NOMO-1 treated with DMSO at 0.1 percent for 48 hours (cell line): ENCODE data around the gene ERG.

ENCODE experiments used
- DNase-seq: peaks from one replicate; lab custom pipeline; 2025; ENCODE audit not compliant: unreplicated experiment; lab: John Stamatoyannopoulos, UW

ERG gene

DNA sequence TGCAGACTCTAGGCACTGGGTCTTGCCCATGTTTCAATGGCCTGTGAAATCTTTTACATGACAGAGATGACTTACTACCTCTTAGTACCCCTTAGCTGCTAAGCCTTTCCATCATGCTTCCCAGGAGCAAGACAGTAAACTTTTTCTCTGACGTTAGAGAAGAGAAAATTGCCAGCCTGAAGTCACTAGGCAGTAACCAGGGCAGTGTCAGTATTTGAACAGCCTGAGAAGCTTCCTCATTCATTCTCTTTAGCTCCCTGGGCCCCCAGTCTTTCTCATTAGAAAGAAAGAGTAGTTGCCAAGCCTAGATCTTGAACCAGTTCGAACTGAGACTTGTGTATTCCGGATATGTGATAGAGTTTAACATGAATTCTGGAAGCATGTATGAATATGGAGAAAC, 99.2 kb downstream of the ERG start:
- DNase-seq: peak; percentile 13

DNA sequence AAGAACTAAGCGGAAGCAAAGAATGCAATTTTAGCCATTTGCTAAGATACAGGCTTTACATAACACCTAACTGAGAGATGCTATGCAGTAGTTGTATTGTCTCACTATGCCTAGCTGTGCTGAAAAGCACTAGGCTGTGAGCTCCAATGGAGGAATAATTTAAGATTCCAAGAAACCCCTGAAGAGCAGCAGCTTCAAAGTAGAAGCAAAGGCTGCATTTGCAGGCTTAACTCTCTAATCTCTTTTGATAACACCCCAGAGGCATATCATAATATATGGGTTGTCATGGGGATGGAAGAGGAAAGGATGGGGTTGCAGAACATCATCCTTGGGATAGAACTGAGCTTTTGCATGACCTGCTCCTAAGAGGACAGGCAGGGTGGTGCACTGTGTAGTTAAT, 102.0 kb downstream of the ERG start:
- DNase-seq: no peak

DNA sequence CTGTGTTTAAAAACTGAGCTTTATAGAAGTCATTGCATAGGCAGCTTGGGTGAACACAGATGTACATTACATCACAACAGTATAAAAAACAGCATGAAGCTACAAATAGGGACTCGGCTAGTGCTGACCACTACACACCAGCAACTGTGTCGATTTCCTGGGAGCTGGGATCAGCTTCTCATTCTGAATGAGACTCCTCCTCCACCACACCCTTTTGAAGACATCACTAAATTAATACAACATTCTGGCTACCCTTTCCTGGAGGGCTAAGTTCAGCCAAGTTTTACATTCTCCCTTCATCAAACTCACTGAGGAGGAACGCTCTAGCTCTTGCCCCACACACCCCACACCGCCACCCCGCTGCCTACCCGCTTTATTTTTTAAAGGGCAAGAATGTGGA, 102.7 kb downstream of the ERG start:
- DNase-seq: no peak

DNA sequence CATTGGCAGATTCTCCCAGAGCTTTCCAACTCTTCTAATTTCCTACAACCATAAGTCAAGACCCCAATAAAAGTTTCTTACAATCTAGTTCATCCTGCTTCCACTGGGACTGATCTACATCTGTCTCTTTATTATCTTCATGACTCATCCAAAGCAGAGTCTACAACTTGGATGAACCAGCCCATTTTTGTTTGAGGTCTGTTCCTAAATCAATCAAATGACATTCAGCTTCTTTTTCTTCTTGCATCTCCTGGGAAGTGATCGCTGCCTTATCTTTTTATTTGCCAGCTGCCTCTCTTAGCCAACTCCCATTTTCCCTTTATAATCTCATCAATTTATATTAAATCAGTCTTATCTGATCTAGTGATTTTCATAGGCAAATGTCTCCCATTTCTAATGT, 105.6 kb downstream of the ERG start:
- no peak for DNase-seq

DNA sequence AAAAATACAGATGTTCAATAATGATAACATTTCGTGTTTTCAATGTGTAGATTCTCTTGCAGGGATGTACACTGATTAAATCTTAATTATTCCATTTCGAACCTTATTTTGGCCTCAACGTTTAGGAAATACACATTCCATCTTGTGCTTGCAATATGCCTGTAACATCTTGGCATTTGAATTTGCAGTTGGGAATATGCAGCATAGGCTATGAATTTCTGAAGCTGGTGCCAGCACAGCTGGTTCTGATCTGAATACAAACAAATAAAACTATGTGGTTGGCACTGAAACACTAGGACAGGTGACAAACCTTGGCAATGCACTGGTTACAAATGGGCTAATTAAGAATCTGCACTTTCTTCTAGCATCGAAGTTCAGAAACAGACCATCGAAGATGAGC, 108.4 kb downstream of the ERG start:
- DNase-seq: no peak

DNA sequence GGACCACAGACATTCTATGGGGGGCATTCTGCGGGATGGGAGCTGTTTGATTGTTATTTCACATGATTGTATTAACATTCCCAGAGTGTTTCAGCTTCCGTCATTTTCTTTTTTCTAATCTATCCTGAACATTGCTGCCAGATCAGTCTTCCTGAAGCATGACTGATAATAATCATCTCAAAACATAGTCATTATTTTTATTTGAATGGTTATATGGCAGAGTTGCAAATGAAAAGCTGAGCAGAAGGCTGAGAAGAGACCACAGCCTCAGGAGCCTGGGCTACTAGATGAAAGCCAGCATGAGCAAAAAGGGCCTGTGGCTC, 109.0 kb downstream of the ERG start:
- no peak for DNase-seq

DNA sequence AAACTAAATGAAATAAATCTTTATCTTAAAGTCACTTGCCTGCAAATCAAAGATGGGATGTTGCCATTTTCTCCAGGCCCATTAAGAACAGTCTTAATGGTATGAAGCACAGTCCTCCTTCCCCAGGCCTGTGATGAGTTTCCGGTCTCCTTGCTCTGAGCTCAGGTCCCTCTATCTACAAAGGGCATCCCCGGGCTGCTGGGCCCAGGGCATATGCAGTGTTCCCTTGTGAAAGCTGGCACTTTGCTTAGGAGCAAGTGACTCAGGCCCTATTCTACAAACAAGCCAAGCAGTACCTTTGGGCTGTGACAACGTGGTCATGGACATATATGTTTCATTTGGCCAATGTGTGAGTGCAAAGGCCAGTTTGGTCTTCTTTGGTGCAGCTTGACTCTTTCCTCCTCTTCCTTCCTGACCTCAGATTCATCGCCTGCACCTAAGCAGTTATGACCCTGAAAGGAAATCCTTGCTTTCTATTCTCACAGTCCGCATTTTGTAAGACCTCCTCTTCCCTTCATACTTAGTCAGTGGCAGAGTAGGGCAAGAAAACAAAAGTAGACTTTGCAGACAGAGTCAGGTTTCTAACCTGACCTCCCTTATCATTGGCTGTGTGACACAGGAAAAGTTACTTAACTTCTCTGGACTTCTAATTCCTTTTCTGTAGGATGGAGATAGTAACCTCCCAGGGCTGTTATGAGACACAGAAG, 109.5 kb downstream of the ERG start:
- DNase-seq: no peak

DNA sequence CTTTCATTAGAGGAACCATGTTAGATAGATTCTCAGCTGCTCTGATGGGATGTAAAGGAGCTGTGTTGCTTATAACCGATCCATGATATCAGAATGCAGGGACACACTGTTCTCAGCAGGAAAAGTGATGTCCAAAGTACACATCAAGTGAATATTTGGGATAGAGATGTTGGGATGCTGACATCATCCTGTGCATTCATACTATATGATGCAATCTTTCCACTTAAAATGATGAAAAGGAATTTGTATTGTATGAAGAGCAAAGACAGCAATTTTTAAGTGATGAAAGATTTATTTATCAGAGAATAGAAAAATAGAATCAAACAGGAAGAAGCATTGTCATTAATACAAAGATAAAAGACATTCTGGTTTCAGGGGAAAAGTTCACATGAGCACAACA, 110.1 kb downstream of the ERG start:
- no peak for DNase-seq

DNA sequence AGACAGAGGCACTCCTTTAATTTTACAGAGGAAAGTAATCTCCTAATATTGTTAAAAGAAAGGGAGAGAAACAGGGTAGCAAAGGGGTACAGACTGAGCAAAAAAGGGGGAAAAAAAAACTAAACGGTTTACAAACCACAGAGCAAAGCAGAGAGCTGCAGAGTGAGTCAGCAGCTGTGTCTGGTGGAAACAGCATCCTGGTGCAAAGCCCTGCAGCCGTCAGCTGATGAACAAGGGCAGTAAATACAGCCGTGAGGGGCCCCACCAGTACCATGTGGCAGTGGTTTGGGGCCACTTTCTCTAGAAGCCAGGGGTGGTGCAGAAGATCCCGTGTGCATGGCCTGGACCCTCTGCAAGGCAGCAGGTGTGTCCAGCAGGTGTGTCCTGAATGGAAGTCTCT, 111.3 kb downstream of the ERG start:
- peak; percentile 75 for DNase-seq

DNA sequence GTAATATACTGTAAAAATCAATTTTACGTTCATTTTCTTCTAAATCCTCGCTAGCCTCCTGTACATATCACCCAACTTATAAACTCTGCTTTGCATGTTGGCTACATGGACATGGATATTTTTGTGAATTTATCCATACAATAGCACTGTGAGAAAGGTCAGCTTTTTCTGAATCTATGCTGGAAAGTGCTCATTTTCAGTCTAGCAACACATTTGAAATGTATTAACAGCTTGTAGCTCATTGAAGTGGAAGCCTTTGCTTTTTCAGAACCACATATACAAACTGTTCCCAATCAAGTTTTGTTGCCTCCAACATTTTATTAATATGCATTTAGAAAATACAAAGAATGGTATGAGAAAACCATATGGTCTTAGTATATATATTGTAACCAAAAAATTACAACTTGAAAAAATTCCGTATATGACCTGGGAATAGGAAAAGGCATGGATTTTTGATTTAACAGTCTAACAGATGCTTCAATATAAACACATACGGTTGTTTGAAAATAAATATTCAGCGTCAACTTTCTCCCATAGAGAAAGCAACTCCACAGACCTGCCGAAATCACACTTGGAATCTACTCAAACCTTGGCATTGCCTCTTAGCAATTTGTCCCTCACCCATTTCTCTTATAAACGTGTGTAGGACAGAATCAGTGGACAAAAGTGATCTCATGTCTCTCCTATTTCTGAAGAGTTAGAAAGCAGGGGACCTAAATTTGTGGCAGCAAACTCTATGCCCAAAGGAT, 112.7 kb downstream of the ERG start:
- no peak for DNase-seq

DNA sequence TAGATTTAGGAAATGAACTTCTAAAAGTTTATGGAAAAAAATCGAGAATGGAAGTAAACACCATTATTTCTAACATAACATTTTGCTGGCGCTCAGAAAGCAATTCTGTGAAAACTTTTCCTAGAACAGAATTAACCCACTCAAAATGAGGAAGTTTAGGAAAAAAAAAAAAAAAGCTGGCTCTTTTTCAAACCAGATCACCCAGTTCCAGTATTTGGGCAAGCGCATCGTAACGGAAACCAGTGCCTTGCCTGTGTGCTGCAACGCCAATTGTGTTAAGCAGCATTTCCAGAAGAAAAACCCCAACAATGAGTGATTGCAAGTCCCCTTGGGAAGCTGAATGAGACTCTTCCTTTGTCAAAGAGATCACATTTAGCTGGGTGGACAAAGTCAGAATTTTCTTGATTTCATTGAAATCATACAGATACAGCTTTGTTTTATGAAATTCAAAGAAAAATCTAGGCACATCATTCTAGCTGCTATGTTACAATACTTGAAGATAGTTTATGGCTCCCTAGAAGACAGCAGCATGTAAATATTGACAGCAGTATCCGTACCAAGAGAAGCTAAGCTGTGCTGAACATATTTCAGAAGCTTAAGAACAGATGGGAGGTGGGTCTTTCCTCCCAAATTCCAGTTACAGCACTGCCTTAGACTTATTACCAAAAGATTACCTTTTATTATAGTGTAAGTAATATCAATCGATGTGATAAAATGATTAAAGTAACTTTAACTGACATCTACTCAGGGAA, 113.4 kb downstream of the ERG start:
- DNase-seq: peak; percentile 48

DNA sequence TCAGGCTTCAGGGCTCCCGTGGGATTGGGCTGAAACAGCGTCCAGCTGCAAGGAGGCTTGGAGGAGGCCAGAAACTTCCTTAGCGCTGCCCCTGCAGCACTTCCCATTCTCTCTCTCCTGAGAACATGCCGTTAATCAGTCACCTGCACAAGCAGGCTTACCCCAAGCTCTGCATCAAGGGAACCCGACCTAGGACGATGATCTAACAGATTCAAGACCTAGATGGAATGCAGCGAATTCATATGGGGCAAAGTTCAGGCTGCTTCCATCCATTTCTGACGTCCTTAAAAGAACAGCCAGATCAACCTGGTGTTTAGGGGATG, 114.1 kb downstream of the ERG start:
- no peak for DNase-seq

DNA sequence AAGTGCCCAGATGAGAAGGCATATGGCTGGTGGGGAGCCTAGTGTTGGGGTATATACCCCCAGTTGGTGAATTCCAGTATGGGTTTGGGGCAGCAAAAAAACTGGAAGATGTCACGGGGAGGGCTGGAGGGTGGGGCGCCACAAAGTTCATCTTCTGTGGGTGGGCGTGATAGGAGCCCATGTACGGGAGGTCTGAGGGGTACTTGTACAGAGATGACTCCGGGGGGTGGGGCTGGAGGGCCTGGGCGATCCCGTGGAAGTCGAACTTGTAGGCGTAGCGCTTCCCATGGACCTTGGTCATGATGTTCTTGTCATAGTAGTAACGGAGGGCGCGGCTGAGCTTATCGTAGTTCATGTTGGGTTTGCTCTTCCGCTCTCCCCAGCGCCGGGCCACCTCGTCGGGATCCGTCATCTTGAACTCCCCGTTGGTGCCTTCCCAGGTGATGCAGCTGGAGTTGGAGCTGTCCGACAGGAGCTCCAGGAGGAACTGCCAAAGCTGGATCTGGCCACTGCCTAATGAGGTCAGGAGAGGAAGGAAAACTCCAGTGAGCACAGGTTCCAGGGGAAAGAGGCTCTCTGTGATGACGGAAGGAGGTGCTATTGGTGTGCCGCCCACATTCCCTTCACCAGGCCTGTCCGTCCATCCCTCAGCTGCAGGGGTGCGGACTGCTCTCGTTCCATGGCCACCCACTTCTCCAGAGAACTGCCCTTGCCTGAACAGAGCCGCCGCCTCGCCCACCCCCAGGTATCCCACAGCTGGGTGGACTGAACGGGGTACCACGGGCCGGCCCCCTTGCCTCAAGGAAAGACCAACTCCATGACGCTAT, 114.7 kb downstream of the ERG start:
- DNase-seq: no peak

DNA sequence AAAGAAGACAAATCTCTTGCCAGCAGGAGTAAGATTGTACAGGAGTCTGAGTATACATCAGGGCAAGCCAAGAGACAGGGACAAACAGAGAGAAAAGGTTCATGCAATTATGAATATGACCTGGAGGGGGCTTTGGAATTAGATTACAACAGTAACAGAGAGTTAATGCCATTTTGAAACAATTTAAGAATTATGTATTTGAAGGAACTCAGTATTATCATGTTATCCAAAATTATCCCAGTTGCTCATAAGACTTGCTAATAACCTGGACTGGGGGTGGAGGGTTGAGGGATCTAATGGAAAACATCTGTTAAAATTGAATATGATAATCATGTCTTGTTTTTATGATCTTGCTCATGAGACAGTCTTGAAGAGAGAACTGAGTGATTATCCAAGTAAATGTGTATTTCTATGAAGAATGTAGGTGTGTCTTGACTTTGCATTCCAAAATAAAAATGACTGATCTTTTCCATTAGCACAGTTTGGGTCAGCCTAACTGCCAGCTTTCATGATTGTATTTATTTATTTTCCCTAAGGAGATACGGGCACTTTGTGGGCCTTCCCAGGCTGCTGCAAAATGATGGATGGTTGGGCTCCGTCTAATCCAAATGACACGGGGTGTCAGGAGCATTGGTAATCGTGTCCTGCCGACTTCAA, 117.7 kb downstream of the ERG start:
- peak; percentile 17 for DNase-seq

DNA sequence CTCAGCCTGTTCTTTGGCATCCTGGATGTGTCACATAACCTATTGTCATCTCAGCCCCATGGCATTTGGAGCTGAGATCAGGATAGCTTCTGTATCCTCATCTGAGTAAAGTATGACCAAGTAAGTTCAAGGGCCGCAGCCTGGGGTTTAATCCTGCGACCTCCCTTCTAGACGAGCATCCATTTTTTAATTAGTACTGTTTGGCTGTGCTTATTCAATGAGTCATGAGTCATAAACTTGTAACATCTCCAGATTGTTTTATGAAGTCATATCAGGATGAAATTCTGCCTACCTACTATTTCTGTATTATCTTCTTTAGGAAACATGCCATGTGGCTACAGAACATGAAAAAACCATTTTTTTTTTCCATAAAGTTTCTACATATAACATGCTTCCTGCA, 119.1 kb downstream of the ERG start:
- no peak for DNase-seq

DNA sequence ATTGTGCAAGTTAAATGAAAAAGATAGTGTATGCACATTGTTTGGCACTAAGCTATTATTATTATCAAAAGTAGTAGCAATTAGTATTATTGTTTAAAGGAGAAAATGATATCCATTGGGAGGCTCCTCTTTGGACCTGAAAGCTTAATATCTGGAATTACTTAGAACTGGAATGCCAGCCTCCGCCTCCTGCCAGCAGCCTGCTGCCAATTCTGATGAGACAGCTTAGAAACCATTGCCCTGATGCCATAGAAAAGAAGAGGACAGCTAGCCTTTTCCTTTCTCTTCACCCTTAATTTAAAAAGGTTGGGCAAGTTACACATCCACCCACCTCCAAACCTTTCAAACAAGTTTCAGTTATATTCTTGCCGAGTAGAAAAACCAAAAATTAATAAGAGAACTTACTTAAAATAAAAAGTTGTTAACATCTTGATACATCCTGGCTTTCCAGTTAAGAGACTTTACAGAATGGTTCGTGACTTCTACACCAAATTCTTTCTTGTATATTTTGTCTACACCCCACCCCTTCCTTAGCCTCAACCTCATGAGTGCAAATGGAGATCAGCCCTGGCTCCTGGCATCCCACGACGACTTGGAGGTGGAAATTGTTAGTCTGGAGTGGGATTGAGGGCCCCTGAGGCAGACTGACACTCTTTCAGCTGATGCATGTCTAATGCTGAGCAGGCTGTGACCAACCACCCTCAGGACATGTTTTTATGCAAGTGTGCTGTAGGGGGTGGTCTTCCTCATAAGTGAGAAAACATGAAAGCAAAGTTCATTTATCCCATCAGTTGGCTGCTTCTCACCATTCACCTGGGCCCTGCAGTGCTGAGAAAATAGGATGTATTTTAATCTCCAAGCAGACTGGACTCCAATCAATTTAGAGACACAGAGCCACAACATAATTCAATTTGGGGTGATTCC, 120.8 kb downstream of the ERG start:
- DNase-seq: no peak

DNA sequence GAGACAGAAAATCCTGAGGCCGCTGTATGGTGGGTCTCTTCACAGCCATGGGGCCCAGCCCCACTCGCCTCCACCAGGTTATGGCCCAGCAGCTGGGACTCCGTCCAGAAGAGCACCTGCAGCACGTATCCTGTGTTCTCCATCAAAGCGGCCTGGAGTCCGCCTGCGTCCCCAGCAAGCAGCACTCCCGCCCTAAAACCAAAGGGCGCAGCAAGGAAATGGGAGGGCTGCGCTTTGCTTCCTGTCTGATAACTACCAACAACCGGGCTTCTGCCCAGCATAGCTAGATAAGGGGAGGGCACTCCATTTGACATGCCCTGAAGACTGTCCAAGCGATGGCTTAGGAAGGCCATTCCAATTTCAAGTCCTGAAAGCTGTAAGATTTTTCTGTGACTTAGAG, 121.6 kb downstream of the ERG start:
- no peak for DNase-seq

DNA sequence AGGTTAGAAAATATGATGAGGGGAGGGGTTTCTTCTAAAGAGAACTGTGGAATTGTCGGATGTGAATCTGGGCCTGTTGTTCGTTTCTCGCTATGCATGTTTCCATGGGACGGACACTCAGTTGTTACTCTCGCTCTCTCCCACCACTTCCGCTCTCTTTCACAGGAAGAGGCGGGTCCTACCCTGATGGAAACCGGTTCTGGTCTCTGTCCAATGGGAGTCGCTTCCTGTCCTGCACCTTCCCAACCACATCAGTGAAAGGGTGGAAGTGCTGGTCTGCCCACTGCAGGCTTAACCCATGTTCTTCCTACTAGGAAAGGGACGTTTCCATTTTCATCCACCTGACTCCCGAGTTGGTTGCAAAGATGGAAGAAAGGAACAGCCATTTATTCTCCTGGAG, 122.0 kb downstream of the ERG start:
- DNase-seq: no peak

DNA sequence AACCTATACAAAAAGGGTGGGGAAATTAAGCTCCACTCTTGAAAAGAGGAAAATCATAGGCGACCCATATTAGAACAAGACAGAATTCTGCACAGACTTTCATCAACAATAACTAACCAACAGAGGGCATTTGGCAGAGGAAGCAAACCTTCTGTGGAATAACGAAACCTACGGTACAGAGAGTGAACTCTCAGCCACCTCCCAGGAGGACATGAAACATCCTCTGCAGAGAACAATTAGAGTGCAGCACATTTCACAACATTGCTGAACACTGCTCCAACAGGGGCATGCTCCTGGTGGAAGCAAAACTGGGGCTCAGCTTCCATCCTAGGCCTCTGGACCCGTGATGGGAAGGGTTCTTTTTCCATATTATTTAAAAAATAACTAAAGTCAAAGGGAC, 130.6 kb downstream of the ERG start:
- DNase-seq: peak; percentile 8

DNA sequence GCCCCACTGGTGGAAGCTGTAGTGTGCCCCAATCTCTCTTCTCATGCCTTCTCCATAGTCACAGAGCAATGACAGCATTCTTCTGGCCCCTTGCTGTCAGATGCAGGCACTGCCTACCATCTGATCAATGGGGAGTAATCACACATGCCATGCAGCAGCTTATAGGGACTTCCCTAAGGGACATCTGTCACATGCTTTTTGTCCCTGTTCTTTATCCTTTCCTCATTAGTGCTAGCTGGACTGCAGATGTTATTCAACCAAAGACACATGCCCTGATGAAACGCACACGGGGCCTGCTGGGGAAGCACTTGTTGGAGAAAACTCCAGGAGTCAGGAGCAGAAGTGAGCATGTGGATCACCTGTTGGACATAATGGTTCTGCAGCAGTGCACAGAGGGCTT, 132.8 kb downstream of the ERG start:
- DNase-seq: no peak
